Measurements from ENCODE around the gene MT2A. TPM values are rescaled to one million over a fixed set of nuclear protein-coding genes. Genes with fewer than 3 reads are reported as not detected.

Gene MT2A
- total and polyA plus RNA-seq, 2 of the 13 experiments (the other 11 are each of a cell fraction or from before 2014, with no cell fraction given), result 135 to 371 TPM

DNA sequence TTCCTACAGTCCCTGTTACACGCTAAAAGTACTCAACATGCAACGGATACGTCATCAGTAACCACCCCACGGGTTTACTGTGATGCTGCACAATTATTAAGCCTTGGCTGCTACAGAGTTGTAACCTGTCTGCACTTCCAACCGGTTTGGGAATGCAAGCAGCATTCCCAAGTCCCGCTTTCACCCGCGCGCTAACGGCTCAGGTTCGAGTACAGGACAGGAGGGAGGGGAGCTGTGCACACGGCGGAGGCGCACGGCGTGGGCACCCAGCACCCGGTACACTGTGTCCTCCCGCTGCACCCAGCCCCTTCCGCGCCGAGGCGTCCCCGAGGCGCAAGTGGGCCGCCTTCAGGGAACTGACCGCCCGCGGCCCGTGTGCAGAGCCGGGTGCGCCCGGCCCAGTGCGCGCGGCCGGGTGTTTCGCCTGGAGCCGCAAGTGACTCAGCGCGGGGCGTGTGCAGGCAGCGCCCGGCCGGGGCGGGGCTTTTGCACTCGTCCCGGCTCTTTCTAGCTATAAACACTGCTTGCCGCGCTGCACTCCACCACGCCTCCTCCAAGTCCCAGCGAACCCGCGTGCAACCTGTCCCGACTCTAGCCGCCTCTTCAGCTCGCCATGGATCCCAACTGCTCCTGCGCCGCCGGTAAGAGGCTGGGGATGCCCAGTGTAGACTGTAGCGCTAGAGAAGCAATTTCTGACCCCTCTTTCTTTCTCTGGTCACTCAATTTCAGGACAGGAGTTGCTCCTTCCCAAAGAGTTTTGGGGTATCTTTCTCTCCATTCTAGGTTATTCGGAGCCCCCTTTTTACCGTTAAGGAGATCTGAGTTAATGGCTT lies at the start of gene MT2A (continued):
- TF ChIP-seq, protein P1, sequence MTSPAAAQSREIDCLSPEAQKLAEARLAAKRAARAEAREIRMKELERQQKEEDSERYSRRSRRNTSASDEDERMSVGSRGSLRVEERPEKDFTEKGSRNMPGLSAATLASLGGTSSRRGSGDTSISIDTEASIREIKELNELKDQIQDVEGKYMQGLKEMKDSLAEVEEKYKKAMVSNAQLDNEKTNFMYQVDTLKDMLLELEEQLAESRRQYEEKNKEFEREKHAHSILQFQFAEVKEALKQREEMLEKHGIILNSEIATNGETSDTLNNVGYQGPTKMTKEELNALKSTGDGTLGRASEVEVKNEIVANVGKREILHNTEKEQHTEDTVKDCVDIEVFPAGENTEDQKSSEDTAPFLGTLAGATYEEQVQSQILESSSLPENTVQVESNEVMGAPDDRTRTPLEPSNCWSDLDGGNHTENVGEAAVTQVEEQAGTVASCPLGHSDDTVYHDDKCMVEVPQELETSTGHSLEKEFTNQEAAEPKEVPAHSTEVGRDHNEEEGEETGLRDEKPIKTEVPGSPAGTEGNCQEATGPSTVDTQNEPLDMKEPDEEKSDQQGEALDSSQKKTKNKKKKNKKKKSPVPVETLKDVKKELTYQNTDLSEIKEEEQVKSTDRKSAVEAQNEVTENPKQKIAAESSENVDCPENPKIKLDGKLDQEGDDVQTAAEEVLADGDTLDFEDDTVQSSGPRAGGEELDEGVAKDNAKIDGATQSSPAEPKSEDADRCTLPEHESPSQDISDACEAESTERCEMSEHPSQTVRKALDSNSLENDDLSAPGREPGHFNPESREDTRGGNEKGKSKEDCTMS (CRISPR knock-in tag; conservative IDR thresholded peaks at IDR 0.05), result no peak
- TF ChIP-seq MYNN (CRISPR knock-in tag; IDR thresholded peaks at IDR 0.05; ENCODE audit: low read depth) (no peak), SIX1 (CRISPR knock-in tag; IDR thresholded peaks at IDR 0.05; ENCODE audit: borderline replicate concordance) (no peak; the same call in 1 of the 2 replicates), ZNF607 (CRISPR knock-in tag; IDR thresholded peaks at IDR 0.05; ENCODE audit: borderline replicate concordance) (peak; percentile 89; the same call in 1 of the 2 replicates), PHF20 (CRISPR knock-in tag; IDR thresholded peaks at IDR 0.05) (no peak; the same call in 1 of the 2 replicates), TMF1 (CRISPR knock-in tag; IDR thresholded peaks at IDR 0.05; ENCODE audit: low read depth) (peak; percentile 64; the same call in 1 of the 2 replicates), ATRX (CRISPR knock-in tag; IDR thresholded peaks at IDR 0.05; ENCODE audit: borderline replicate concordance) (no peak), MTA1 (CRISPR knock-in tag; IDR thresholded peaks at IDR 0.05; ENCODE audit: borderline replicate concordance) (no peak), ATF1 (CRISPR knock-in tag; IDR thresholded peaks at IDR 0.05) (no peak), HOXA3 (CRISPR knock-in tag; IDR thresholded peaks at IDR 0.05) (peak; percentile 89)
- TF ChIP-seq, protein P2, sequence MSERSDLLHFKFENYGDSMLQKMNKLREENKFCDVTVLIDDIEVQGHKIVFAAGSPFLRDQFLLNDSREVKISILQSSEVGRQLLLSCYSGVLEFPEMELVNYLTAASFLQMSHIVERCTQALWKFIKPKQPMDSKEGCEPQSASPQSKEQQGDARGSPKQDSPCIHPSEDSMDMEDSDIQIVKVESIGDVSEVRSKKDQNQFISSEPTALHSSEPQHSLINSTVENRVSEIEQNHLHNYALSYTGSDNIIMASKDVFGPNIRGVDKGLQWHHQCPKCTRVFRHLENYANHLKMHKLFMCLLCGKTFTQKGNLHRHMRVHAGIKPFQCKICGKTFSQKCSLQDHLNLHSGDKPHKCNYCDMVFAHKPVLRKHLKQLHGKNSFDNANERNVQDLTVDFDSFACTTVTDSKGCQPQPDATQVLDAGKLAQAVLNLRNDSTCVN (CRISPR knock-in tag; IDR thresholded peaks at IDR 0.05; ENCODE audit: borderline replicate concordance), result no peak; the same call in 1 of the 2 replicates
- TF ChIP-seq, protein P3, sequence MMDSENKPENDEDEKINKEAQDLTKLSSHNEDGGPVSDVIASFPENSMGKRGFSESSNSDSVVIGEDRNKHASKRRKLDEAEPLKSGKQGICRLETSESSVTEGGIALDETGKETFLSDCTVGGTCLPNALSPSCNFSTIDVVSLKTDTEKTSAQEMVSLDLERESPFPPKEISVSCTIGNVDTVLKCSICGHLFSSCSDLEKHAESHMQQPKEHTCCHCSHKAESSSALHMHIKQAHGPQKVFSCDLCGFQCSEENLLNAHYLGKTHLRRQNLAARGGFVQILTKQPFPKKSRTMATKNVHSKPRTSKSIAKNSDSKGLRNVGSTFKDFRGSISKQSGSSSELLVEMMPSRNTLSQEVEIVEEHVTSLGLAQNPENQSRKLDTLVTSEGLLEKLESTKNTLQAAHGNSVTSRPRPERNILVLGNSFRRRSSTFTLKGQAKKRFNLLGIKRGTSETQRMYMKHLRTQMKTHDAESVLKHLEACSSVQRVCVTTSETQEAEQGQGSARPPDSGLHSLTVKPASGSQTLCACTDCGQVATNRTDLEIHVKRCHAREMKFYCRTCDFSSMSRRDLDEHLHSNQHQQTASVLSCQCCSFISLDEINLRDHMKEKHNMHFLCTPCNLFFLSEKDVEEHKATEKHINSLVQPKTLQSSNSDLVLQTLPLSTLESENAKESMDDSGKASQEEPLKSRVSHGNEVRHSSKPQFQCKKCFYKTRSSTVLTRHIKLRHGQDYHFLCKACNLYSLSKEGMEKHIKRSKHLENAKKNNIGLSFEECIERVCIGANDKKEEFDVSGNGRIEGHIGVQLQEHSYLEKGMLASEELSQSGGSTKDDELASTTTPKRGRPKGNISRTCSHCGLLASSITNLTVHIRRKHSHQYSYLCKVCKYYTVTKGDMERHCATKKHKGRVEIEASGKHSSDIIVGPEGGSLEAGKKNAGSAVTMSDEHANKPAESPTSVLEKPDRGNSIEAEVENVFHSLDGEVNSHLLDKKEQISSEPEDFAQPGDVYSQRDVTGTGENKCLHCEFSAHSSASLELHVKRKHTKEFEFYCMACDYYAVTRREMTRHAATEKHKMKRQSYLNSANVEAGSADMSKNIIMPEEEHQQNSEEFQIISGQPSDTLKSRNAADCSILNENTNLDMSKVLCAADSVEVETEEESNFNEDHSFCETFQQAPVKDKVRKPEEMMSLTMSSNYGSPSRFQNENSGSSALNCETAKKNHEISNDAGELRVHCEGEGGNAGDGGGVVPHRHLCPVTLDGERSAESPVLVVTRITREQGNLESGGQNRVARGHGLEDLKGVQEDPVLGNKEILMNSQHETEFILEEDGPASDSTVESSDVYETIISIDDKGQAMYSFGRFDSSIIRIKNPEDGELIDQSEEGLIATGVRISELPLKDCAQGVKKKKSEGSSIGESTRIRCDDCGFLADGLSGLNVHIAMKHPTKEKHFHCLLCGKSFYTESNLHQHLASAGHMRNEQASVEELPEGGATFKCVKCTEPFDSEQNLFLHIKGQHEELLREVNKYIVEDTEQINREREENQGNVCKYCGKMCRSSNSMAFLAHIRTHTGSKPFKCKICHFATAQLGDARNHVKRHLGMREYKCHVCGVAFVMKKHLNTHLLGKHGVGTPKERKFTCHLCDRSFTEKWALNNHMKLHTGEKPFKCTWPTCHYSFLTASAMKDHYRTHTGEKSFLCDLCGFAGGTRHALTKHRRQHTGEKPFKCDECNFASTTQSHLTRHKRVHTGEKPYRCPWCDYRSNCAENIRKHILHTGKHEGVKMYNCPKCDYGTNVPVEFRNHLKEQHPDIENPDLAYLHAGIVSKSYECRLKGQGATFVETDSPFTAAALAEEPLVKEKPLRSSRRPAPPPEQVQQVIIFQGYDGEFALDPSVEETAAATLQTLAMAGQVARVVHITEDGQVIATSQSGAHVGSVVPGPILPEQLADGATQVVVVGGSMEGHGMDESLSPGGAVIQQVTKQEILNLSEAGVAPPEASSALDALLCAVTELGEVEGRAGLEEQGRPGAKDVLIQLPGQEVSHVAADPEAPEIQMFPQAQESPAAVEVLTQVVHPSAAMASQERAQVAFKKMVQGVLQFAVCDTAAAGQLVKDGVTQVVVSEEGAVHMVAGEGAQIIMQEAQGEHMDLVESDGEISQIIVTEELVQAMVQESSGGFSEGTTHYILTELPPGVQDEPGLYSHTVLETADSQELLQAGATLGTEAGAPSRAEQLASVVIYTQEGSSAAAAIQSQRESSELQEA (CRISPR knock-in tag; IDR thresholded peaks at IDR 0.05; ENCODE audit: not compliant biosample characterization), result peak; percentile 92
- TF ChIP-seq, protein P4, sequence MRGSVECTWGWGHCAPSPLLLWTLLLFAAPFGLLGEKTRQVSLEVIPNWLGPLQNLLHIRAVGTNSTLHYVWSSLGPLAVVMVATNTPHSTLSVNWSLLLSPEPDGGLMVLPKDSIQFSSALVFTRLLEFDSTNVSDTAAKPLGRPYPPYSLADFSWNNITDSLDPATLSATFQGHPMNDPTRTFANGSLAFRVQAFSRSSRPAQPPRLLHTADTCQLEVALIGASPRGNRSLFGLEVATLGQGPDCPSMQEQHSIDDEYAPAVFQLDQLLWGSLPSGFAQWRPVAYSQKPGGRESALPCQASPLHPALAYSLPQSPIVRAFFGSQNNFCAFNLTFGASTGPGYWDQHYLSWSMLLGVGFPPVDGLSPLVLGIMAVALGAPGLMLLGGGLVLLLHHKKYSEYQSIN (CRISPR knock-in tag; IDR thresholded peaks at IDR 0.05; ENCODE audit: borderline replicate concordance), result 0 out of 2 replicates have a peak, but pooled peaks have one; percentile 74
